ENCODE results near the gene PMEPA1.

The PMEPA1 gene

GRCh38 chr20:57709823-57710799 is at the start of gene PMEPA1:
Gene PMEPA1, minus strand, starts transcription at chr20:57710015. Its CDS starts 433 bp downstream, at chr20:57709582.
- DNase-seq, result peak; percentile 94 to 98

DNA sequence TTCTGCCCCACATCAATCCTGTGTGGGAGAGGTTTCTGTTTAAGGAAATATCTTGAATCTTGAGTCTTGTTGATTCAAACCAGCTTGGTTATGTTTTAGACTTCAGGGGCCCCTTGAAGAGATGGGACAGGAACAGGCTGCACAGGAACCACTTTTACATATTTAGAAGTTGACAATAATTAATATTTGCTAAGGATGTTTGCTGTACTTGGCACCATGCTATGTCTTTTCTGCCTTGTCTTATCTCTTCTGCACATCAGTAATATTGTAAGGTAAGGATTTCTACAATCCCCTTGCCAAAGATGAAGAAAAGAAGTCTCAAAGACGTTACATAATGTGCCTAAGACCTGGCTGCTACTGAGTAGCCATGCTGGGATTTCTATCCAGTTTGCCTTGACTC is 48.0 kb upstream of the PMEPA1 start:
- no peak for DNase-seq

- no peak for DNase-seq
Observed at GRCh38 chr20:57756921-57757320, 47.1 kb upstream of the PMEPA1 start.

GRCh38 chr20:57756213-57756612 is 46.4 kb upstream of the PMEPA1 start:
- no peak for DNase-seq

DNA sequence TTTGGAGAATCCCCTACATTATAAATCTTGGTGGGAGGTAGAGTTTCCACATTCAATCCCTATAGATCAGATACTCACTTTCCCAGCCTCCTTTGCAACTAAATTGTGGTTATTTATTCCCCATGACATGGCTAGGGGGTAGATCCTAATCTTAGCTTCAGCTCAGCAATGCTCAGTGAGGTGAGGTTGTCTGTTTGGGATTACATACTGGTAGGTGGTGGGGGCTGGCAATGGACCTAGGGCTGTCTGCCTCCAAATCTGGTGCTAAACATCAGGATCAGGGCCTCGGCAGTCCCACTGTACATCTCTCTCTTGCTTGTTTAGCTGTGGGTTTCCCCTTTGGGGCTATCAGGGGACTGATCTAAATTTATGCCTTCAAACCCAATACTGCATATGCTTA is 45.8 kb upstream of the PMEPA1 start:
- no peak for DNase-seq

DNA sequence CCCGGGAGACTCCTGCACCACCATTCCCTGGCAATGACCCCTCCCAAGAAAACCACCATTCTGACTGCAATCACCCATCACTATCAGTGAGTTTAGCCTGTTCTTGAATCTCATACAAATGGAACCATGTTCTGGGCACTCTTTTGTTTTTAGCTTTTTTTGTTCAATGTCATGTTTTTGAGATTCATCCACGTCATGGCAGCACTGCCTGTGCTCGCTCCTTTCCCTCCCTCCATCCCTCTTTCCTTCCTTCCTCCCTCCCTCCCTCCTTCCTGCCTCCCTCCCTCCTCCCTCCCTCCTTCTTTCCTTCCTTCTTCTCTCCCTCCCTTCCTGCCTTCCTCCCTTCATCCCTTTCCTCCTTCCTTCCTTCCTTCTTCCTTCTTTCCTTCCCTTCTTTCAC is 44.4 kb upstream of the PMEPA1 start:
- no peak for DNase-seq

DNA sequence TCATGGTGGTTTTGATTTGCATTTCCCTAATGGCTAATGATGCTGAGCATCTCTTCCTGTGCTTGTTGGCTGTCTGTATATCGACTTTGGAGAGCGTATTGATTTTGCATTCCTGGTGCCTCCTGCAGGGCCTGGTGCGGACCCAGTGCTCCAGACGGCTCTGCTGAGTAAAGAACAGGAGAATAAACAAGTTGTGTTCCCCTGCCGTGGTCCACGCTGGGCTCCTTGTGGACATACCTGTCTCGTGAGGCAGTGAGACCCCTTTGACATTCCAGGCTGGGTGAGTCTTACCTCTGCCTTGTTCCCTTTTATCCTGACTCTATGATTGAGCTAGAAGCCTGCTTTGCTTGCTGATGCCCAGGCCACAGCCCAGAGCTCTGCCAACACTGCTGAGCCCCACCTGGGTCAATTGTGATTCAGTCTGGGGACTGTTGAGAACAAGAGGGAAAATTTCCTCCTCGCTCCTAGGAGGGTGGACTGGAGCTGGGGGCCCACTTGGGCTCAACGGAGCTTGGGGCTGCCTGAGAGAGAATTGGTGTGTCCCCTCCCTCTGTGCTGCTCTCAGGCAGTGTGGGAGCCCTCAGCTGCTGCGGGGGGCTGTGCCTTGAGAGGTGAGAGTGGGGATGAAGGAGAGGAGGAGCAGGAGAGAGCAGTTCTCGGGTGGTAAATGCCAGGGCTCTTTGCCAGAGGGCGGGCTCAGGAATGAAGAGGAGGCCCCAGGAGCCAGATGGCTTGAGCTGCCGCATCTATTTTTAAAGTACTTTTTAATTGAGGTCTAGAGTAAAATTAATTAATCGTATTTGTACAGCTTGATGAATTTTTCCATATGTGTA is 43.7 kb upstream of the PMEPA1 start:
- DNase-seq, result no peak

DNA sequence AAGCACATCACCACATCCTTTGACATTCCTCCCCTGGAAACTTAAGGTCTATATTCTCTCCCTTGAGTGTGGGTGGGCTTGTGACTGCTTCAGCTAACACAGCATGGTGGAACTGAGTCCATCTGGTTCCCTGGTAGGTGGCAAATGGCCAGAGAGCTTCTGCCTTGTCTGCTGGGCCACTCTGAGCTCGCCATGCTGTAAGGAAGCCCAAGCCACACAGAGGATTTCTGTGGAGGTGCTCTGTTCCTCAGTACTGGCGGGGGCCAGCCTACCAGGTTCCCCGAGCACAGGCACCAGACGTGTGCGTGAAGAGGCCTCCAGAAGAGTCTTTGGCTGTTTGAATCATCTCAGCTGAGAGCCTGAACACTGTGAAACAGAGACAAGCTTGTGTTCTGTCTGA is 41.6 kb upstream of the PMEPA1 start:
- no peak for DNase-seq

- no peak for DNase-seq
Observed at GRCh38 chr20:57749869-57750268, 40.1 kb upstream of the PMEPA1 start.

DNA sequence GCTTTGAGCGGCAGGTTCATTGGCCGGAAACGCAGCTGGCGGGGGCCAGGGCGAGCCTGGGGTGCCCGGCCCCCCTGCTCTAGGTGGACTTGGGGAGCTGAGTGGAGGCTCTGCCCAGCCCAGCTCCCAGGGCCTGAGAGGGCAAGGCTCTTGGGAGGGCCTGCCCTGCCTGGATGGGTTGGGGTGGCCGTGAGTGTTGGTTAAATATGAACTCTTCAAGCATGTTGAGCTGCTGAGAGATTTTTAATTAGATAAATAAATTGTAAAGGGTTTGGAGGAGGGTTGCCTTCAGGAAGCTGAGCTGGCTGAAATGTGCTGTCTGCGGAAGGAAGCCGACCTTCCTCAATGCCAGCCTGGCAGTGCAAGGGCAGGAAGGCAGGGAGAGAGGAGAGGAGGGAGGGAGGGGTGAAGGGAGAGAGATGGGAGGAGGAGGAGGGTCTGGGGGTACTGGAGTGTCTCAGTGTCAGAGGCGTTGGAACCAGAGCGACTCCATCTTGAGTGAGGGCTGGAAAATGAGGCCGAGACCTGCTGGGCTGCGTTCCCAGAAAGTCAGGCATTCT is 39.4 kb upstream of the PMEPA1 start:
- no peak for DNase-seq

DNA sequence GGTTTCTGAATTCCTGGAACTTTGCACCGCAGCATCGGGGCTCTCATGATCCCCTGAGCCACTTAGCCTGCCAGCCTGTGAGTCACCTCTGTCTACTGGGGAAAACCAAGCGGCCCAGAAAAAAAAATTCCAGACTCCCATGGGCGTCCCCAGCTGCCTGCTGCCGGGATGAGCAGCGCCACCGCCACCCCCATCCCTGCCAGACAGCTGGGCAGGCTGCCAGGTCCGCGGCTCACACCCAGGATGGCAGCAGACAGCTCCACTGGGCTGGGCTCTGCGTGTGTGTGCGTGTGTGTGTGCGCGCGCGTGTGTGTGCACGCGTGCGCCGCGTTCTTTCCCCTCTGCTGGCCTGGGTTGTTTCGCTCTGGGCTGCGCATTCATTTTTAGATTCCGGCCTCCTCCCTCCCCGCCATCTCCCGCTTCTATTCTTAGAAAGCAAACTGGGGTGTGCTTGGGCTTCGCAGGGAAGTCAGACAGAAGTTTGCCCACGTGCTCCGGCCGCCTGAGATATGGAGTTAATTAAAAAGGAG is 38.9 kb upstream of the PMEPA1 start:
- DNase-seq, result peak; percentile 53 to 88

DNA sequence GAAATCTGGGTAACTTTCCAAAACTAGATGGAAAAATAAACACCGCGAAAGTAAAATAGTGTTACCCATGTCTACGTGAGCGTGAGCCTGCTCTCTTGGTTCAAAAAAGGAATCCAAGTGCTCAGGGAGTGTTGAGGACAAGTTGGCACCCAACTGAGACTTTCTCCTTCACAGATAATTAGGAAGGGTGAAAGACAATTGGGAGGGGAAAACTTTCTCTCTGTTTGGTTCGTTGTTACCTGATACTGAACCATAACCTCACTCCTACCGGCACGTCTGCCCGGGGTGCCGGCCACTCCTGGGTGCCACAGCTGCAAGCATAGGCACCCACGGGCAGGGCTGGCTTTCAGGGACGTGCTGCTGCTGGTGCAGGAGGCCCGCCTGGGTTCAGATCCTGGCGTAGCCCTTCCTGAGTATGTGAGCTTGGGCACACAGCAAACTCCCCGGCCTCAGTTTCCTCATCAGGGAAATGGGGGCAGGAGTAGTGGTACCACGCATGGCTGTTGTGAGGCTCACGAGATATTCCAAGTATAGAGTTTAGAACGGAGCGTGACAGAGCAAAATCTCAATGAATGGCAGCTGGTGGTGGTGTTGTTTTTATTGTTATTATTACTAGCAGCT is 38.2 kb upstream of the PMEPA1 start:
- DNase-seq, result no peak

DNA sequence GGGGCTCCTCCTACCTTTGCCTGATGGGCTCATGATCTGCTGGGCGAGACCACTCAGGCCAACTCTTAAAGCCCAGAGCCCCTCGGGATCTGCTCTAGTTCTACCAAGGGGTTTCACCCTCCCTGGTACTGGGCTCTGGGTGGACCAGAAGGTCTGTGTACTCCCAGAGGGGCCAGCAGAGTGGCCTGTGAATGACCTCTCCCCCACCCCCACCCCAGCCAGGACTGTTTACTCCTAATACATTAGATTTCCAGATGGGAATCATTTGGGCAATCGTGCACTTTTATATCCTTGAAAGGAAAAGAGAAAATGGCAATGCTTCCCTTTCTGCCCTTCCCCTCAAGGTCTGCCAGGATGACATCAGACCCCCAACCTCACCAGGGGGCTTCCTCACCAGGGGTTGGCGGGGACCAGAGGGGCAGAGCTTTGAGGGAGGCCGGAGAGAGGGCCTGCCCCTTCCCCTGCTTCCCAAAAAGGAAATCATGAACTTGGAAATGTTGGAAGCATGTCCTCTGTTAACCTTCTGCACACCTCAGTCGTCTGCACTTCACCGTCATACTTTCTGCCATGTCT is 37.1 kb upstream of the PMEPA1 start:
- no peak for DNase-seq

DNA sequence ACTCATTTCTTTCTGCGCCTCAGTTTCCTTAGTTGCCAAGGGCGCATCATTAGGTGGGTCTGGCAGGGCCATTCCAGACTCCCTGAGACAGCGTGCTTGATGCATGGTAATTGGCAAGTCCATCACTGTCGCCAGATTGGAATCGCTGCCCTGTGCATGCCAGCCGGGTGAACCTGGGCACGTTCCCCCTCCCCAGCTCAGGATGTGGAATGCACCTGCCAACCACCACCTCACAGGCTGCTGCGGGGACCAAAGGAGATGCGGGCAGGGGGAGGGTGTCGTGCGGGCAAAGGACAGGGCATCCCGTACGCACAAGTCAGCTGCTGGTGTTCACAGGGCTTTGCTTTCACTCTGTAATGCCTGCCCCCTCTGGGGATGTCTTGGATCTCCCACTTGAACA is 36.4 kb upstream of the PMEPA1 start:
- DNase-seq, result no peak

- no peak for DNase-seq
Observed at GRCh38 chr20:57744206-57744605, 34.4 kb upstream of the PMEPA1 start.

GRCh38 chr20:57743450-57744095 is 33.8 kb upstream of the PMEPA1 start:
- DNase-seq, result no peak

- no peak for DNase-seq
Observed at GRCh38 chr20:57742507-57743181, 32.8 kb upstream of the PMEPA1 start.

GRCh38 chr20:57738484-57738883 is 28.7 kb upstream of the PMEPA1 start:
- no peak for DNase-seq

- DNase-seq, result no peak
Observed at GRCh38 chr20:57738053-57738452, 28.2 kb upstream of the PMEPA1 start.

DNA sequence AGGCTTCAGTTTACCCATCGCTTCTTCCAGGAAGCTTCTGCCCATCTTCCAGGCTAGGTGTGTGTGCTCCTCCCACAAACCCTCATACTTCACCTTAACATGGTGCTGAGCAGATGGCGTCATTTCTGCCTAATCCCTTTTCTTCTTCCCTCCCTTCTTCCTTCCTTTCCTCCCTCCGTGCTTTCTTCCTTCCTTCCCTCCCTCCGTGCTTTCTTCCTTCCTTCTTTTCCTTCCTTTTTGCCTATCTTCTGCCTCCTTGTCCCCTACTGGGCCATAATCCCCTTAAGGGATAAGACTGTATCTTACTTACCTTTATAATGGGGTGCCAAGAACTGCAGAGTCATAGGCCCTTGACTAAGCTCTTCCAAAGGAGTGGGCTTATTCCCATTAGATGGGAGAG is 27.5 kb upstream of the PMEPA1 start:
- no peak for DNase-seq

GRCh38 chr20:57736738-57737347 is 27.0 kb upstream of the PMEPA1 start:
- peak in 1 of 2 experiments; percentile 20 for DNase-seq

All from NCI-H526 (cell line).